Vagina (tissue), 2 donors: ENCODE results near the gene TNFRSF18.

Source experiments
- CTCF ChIP-seq, 3 experiments: fragments of 450-650 bp in 2 of 3; fragments of 200-600 bp in 1 of 3; sonication (generic) in 1 of 3; IDR thresholded peaks; one replicate each; pipeline ENCODE4 v1.5.1; 2017 to 2019; ENCODE audit warnings: antibody characterized with exemption in 3 of 3, mild to moderate bottlenecking in 2 of 3, moderate library complexity in 2 of 3
- POLR2A ChIP-seq, 2 donors: fragments of 450-650 bp; IDR thresholded peaks; one replicate each; pipeline ENCODE4 v1.6.1; 2017; ENCODE audit warnings: antibody characterized with exemption in 2 of 2, mild to moderate bottlenecking in 2 of 2, moderate library complexity in 2 of 2
- POLR2AphosphoS5 ChIP-seq, 2 donors: sonication (generic); formaldehyde crosslinking; IDR thresholded peaks; one replicate each; pipeline ENCODE4 v1.9.0; 2017; ENCODE audit warnings: antibody characterized with exemption in 2 of 2, mild to moderate bottlenecking in 2 of 2, low read depth in 1 of 2; ENCODE audit not compliant: insufficient read depth in 1 of 2

DNA sequence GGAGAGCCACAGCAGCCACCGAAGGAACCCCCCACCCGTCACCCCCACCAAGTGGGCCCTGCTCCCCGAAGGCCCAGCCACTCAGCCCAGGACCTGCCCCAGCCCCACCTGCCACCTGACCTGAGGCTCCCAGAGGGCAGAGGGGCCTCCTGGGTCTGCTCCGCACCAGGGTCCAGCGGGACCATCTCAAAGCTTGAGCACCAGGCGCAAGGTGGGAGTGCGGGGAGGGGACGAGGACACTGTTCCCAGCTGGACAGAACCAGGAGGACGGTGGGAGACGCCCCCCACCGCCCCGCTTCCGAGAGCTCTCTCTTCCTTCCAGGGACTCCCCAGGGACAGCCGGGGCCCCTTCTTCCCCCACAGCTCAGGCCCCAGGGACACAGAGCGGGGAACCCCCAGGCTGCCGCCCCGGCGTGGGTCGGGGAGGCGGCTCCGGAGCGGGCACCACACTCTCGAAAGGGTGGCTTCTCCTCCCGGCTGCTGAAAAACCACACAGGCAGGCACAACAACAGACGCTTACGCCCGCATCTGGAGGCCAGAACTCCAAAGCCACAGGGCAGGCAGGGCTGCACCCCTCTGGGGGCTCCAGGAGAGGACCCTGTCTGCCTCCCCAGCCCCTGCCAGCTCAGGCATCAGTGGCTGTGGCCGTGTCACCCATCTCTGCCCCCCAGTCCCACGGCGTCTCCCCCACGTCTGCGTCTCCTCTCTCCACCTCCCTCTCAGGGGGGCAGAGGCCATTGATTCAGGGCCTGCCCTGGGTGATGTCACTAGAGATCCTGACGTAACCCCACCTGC is 34.6 kb downstream of the TNFRSF18 start:
- no peak for TF ChIP-seq CTCF (IDR thresholded peaks at IDR 0.05)
- TF ChIP-seq POLR2AphosphoS5 (IDR thresholded peaks at IDR 0.05; ENCODE audit: insufficient read depth in 1 of 2, low read depth in 1 of 2) = no peak
- TF ChIP-seq POLR2A (IDR thresholded peaks at IDR 0.05) = no peak
